ENCODE data around the gene NCAM2.

GRCh38 chr21:21210552-21210951 is 212.3 kb downstream of the NCAM2 start:
- no peak for TF ChIP-seq POLR2AphosphoS5 (IDR thresholded peaks at IDR 0.05)
- no peak for TF ChIP-seq CTCF (IDR thresholded peaks at IDR 0.05)
- TF ChIP-seq POLR2A (IDR thresholded peaks at IDR 0.05) = no peak
